HG03196 (cell line): ENCODE measurements around the gene MCF2L.
"Not testable (repeated sequence)": the region's sequence is repeated elsewhere in the genome, so short reads cannot be mapped to it uniquely, and the experiment has no call there.

ENCODE experiments used
- ATAC-seq: cut with Tn5 transposase; IDR thresholded peaks from one replicate; pipeline ENCODE4 v1.9.1; 2021; ENCODE audit not compliant: unreplicated experiment

The MCF2L gene

GRCh38 chr13:113106711-113107351, 137.8 kb downstream of the MCF2L start:
- ATAC-seq: no peak

- ATAC-seq: not testable (repeated sequence)
Measured at GRCh38 chr13:113108521-113108920, 139.5 kb downstream of the MCF2L start.

- ATAC-seq: no peak
Measured at GRCh38 chr13:113109151-113110047, 140.4 kb downstream of the MCF2L start.

GRCh38 chr13:113110048-113110851, 141.2 kb downstream of the MCF2L start:
- no peak for ATAC-seq

- no peak for ATAC-seq
Measured at GRCh38 chr13:113110852-113111315, 141.9 kb downstream of the MCF2L start.

- ATAC-seq: not testable (repeated sequence)
Measured at GRCh38 chr13:113111821-113112220, 142.8 kb downstream of the MCF2L start.

DNA sequence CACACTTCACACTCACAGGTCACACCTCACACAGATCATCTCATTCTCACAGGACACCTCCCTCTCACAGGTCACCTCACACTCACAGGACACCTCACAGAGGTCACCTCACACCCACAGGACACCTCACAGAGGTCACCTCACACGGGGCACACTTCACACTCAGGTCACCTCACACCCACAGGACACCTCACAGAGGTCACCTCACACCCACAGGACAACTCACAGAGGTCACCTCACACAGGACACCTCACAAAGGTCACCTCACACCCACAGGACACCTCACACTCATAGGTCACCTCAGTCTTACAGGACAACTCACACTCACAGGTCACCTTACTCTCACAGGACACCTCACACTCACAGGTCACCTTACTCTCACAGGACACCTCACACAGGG, 143.5 kb downstream of the MCF2L start:
- not testable (repeated sequence) for ATAC-seq

DNA sequence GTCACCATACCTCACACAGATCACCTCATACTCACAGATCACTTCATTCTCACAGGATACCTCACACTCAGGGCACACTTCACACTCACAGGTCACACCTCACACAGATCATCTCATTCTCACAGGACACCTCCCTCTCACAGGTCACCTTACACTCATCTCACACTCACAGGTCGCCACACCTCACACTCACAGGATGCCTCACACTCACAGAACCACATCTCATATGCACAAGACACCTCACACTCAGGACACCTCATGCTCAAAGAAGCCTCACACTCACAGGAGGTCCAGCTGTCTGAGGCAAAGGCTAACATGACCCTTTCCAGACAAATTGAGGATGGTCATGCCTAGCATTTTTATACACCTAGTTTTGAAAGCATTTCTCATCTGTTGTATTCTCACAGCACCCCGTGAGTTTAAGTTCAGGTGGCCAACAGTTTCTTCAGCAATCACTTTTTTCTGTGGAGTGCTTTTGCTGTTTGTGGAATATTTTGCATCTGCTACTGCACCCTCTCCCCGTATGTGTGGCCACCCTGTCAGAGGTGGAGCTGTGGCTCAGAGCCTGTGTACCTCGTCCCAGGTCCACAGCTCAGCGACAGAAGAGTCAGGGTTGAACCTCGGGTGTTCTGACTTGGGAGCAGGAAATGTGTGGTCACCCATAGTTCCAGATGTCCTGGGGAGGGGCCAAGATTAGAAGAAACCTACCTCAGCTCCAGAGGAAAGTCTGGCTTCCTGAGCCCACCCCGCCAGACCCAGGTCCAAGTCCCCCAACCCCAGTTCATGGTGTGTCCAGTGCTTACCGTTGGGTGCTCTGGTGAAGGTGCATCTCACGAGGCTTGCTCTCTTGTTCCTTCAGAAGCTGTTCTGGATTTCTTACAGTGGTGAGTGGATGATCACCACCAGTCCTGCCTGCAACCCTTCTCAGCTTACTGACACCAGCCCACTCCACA, 144.2 kb downstream of the MCF2L start:
- ATAC-seq: no peak

DNA sequence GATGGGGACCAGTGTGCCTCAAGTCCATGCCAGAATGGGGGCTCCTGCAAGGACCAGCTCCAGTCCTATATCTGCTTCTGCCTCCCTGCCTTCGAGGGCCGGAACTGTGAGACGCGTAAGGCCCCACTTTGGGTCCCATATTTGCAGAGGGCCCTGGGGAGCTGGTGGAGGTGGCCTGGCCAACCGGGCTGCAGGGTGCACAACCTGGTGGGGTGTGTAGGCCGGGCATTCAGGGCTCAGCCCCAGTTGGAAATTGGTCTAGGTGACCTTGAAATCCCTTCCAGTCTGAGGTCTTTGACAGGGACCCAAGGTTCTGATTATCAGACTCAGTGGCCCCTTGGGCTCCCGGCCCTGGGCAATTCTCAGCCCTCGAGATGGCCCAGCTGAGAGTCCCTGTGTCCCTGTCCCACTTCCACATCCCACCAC, 144.8 kb downstream of the MCF2L start:
- ATAC-seq: no peak

GRCh38 chr13:113114511-113115362, 145.7 kb downstream of the MCF2L start:
- no peak for ATAC-seq

GRCh38 chr13:113115363-113116205, 146.6 kb downstream of the MCF2L start:
- ATAC-seq: no peak

DNA sequence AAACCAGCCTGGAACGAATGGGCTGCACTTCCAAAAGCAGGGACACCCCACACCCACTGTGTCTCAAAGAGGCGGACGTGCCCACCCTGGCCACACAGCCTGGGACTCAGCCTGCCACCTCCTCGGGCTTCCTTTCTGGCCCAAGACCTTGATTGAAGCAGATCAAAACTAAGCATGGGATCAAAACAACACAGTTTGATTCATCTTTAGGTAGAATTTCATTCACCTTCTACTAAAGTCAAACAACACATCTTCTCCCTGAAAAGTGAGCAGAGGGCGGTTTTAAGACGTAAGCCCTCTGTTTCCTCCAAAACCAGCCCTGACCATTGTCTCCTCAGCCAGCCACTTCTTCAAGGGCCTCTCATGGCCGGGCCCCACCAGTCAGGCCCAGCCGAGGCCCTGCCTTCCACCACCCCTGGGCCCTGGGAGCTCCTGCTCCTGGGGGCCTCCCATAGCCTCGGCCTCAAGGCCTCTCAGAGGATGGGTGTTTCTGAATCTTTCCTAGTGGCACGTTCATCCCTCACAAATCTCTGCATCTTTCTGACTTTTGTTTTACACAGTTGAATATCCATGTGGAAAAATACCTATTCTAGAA, 147.3 kb downstream of the MCF2L start:
- no peak for ATAC-seq

- ATAC-seq: no peak
Measured at GRCh38 chr13:113116871-113117271, 147.9 kb downstream of the MCF2L start.

DNA sequence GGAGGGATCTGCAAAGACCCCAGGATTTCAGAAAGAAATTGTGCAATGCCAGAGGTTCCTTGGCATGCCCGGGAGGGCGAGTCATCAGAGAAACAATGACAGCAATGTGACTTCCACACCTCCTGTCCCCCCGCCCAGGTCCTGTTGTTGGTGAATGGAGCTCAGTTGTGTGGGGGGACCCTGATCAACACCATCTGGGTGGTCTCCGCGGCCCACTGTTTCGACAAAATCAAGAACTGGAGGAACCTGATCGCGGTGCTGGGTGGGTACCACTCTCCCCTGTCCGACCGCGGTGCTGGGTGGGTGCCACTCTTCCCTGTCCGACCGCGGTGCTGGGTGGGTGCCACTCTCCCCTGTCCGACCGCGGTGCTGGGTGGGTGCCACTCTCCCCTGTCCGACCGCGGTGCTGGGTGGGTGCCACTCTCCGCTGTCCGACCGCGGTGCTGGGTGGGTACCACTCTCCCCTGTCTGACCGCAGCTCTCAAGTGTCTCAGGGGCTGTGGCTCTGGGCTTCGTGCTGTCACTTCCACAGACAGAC, 148.4 kb downstream of the MCF2L start:
- no peak for ATAC-seq

DNA sequence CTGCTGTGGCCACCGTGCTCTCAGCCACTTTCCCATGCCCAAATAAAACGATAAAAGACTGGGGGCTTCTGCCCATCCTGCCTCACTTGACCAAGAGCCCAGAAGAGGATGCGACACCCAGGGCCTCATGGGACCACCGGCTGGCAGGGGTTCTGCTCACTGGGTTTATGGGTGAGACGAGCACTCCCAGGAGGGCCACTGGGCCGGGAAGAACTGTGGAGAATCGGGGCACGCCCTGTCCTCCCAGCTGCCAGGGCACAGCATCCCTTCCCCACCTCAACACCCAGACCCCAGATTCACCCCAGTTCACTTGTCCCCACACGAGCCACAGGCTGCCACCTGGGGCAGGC, 148.9 kb downstream of the MCF2L start:
- no peak for ATAC-seq

DNA sequence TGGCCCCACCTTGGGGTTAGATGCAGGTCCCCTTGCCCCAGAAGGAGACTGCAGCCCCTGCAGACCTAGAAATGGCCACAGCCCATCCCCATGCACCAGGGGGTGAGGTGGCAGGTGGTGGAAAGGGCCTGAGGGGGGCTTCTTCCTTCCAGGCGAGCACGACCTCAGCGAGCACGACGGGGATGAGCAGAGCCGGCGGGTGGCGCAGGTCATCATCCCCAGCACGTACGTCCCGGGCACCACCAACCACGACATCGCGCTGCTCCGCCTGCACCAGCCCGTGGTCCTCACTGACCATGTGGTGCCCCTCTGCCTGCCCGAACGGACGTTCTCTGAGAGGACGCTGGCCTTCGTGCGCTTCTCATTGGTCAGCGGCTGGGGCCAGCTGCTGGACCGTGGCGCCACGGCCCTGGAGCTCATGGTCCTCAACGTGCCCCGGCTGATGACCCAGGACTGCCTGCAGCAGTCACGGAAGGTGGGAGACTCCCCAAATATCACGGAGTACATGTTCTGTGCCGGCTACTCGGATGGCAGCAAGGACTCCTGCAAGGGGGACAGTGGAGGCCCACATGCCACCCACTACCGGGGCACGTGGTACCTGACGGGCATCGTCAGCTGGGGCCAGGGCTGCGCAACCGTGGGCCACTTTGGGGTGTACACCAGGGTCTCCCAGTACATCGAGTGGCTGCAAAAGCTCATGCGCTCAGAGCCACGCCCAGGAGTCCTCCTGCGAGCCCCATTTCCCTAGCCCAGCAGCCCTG, 149.4 kb downstream of the MCF2L start:
- no peak for ATAC-seq

DNA sequence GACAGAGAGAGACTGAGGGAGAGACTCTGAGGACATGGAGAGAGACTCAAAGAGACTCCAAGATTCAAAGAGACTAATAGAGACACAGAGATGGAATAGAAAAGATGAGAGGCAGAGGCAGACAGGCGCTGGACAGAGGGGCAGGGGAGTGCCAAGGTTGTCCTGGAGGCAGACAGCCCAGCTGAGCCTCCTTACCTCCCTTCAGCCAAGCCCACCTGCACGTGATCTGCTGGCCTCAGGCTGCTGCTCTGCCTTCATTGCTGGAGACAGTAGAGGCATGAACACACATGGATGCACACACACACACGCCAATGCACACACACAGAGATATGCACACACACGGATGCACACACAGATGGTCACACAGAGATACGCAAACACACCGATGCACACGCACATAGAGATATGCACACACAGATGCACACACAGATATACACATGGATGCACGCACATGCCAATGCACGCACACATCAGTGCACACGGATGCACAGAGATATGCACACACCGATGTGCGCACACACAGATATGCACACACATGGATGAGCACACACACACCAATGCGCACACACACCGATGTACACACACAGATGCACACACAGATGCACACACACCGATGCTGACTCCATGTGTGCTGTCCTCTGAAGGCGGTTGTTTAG, 150.3 kb downstream of the MCF2L start:
- no peak for ATAC-seq
